ENCODE data around the gene SLC2A9. TPM values are rescaled to one million over a fixed set of nuclear protein-coding genes. Genes with fewer than 3 reads are reported as not detected.

SLC2A9 gene
- total and polyA plus RNA-seq, 2 of the 4 experiments (the other 2 are of a cell fraction) = 0.72 to 2.1 TPM

DNA sequence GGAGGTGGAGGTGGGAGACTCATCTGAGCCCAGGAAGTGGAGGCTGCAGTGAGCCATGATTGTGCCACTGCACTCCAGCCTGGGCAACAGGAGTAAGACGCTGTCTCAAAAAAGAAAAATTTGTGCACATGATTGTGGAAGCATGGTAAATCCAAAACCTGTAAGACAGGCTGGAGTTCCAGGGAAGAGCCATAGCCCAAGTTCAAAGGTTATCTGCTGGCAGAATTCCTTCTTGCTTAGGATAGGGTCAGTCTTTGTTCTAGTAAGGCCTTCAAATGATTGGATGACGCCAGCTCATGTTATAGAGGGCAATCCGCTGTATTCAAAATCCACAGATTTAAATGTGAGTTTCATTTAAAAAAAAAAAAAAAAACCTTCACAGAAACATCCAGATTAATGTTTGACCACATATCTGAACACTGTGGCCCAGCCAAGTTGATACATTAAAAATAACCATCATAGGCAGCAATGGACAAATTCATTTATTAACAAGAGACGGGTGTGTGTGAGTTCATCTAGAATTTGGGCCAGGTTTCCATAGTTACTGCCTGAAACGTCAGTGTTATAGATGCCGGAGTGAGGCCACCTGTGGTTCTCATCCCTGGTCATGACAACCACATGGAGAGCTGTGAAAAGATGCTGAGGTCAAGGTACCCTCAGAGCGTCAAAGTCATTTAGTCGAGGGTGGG, 35.2 kb upstream of the SLC2A9 start:
- in situ Hi-C loops (cut with MboI; ENCODE audit: low sequenced_read_pairs) = no loop called here
- Histone ChIP-seq H3K9me1 (ENCODE audit: insufficient read depth, low read length) (no peaks in the 10 kb centered on the region), H2BK20ac (ENCODE audit: low read depth, low read length) (no peak overlapping the region), H2AK5ac (ENCODE audit: low read depth, low read length) (no peak overlapping the region), H4K8ac (ENCODE audit: low read depth in 2 of 2, low read length in 2 of 2) (no peak overlapping the region), H3K4me1 (ENCODE audit: control insufficient read depth, insufficient read depth, low read length) (no peaks in the 10 kb centered on the region), H2BK15ac (ENCODE audit: low read depth, low read length) (no peak overlapping the region), H3K27ac (ENCODE audit: insufficient read depth, low read length) (no peak overlapping the region), H3K14ac (replicated peaks; ENCODE audit: low read depth, low read length) (no peak overlapping the region), H3K4me3 (ENCODE audit: insufficient read depth, low read depth, low read length) (no peak overlapping the region), H3K23ac (ENCODE audit: low read depth, low read length) (no peak overlapping the region), H4K20me1 (ENCODE audit: insufficient read depth, low read length) (no peaks in the 10 kb centered on the region), H3K79me1 (ENCODE audit: low read depth in 1 of 2, low read length in 2 of 2) (no peaks in the 10 kb centered on the region), H3K36me3 (ENCODE audit: control insufficient read depth, insufficient read depth, low read length) (peaks cover 2% of the 10 kb centered on the region), H3K9ac (ENCODE audit: low read depth, low read length) (no peak overlapping the region), H2AFZ (replicated peaks; ENCODE audit: low read length, poor library complexity) (no peak overlapping the region), H4K91ac (ENCODE audit: insufficient read depth, low read depth, low read length) (no peak overlapping the region), H3K4ac (ENCODE audit: low read depth, low read length) (no peak overlapping the region), H3K27me3 (ENCODE audit: control insufficient read depth, insufficient read depth, low read length) (no peaks in the 10 kb centered on the region), H2AK9ac (replicated peaks; ENCODE audit: low read depth, low read length, poor library complexity) (no peak overlapping the region), H4K5ac (ENCODE audit: low read depth, low read length) (no peak overlapping the region), H2BK120ac (ENCODE audit: low read depth, low read length) (no peak overlapping the region), H2BK5ac (ENCODE audit: low read depth, low read length, poor library complexity, severe bottlenecking) (no peak overlapping the region), H3K4me2 (ENCODE audit: low read depth, low read length) (no peak overlapping the region), H3K9me3 (ENCODE audit: control insufficient read depth, insufficient read depth, low read length) (no peaks in the 10 kb centered on the region), H3K18ac (ENCODE audit: low read depth, low read length) (no peak overlapping the region), H3K56ac (ENCODE audit: extremely low read depth, insufficient read depth, low read length) (no peak overlapping the region)
- no TSS peak for BruUV-seq (replicated peaks)
- POLR2A ChIA-PET (ENCODE audit: unreplicated experiment) = no interaction called here
- dilution Hi-C loops (cut with HindIII; ENCODE audit: low sequenced_read_pairs, unreplicated experiment) = no loop called here
- no peak for ATAC-seq (ENCODE audit: low read depth)
- DNase-seq = no peak
- CTCF ChIA-PET = no interaction called here
- no peak for TF ChIP-seq MAFK (IDR thresholded peaks at IDR 0.05; ENCODE audit: low read depth, low read length)
- TF ChIP-seq CHD1 (IDR thresholded peaks at IDR 0.05; ENCODE audit: low read depth, low read length) = no peak
- no peak for TF ChIP-seq POLR2A (IDR thresholded peaks at IDR 0.05; ENCODE audit: low read depth, low read length)
- no peak for TF ChIP-seq NFE2L2 (IDR thresholded peaks at IDR 0.05; ENCODE audit: low read depth, low read length)
- TF ChIP-seq SMC3 (IDR thresholded peaks at IDR 0.05; ENCODE audit: low read depth, low read length) = no peak
- WGBS, 2 experiments (ENCODE audit: extremely low coverage in 2 of 2, insufficient read length in 1 of 2) = 59% methylated on average over 3 of the region's 8 CpGs; no CpG with 5 or more reads in 1 of the 2 experiments
- intact Hi-C loops (cut with micrococcal nuclease) = no loop called here
